NCI-H345 treated with DMSO at 0.1 percent for 48 hours (cell line): ENCODE data around the gene PROSER2.

Experiments used
- DNase-seq: peaks from one replicate; lab custom pipeline; 2025; ENCODE audit not compliant: unreplicated experiment; lab: John Stamatoyannopoulos, UW

The PROSER2 gene

GRCh38 chr10:11866199-11866925 lies 43.2 kb downstream of the PROSER2 start:
- peak; percentile 50 for DNase-seq

- no peak for DNase-seq
These were observed 46.1 kb downstream of the PROSER2 start for GRCh38 chr10:11869219-11869618.

GRCh38 chr10:11869743-11870460 lies 46.7 kb downstream of the PROSER2 start:
- DNase-seq, result no peak

GRCh38 chr10:11870461-11870780 lies 47.3 kb downstream of the PROSER2 start:
- no peak for DNase-seq

GRCh38 chr10:11870900-11871400 lies 47.8 kb downstream of the PROSER2 start:
- no peak for DNase-seq

- no peak for DNase-seq
These were observed 48.3 kb downstream of the PROSER2 start for GRCh38 chr10:11871466-11871865.

- peak; percentile 20 for DNase-seq
These were observed 51.7 kb downstream of the PROSER2 start for GRCh38 chr10:11874568-11875493.

- no peak for DNase-seq
These were observed 52.5 kb downstream of the PROSER2 start for GRCh38 chr10:11875494-11876281.

GRCh38 chr10:11876324-11876723 lies 53.2 kb downstream of the PROSER2 start:
- DNase-seq, result no peak

GRCh38 chr10:11876805-11877590 lies 53.8 kb downstream of the PROSER2 start:
- no peak for DNase-seq

- no peak for DNase-seq
These were observed 54.4 kb downstream of the PROSER2 start for GRCh38 chr10:11877591-11877905.

- no peak for DNase-seq
These were observed 55.6 kb downstream of the PROSER2 start for GRCh38 chr10:11878776-11879175.

GRCh38 chr10:11879387-11880094 lies 56.4 kb downstream of the PROSER2 start:
- no peak for DNase-seq

- no peak for DNase-seq
These were observed 57.2 kb downstream of the PROSER2 start for GRCh38 chr10:11880151-11881029.

GRCh38 chr10:11881030-11881476 lies 57.9 kb downstream of the PROSER2 start:
- DNase-seq, result no peak

- no peak for DNase-seq
These were observed 58.6 kb downstream of the PROSER2 start for GRCh38 chr10:11881477-11882417.

GRCh38 chr10:11882646-11883375 lies 59.7 kb downstream of the PROSER2 start:
- no peak for DNase-seq
